Astrocyte (in vitro differentiated cells and primary cell): ENCODE results near the gene EMC6.

Source experiments
- CTCF ChIP-seq: IDR thresholded peaks from 2 replicates; pipeline ENCODE4 v1.5.1; 2011; ENCODE audit warnings: low read depth, mild to moderate bottlenecking, inconsistent platforms, low read length, moderate library complexity; ENCODE audit not compliant: insufficient read depth
- EZH2 ChIP-seq: IDR thresholded peaks from 2 replicates; pipeline ENCODE4 v1.6.1; 2012; ENCODE audit warnings: mild to moderate bottlenecking, low read length, inconsistent platforms; ENCODE audit not compliant: insufficient read depth

- TF ChIP-seq CTCF (no peak), EZH2 (no peak)
These were observed 12.4 kb downstream of the EMC6 start for GRCh38 chr17:3681057-3681456.
